ENCODE results near the gene OR6S1.
"Not testable (repeated sequence)": the region's sequence is repeated elsewhere in the genome, so short reads cannot be mapped to it uniquely, and the experiment has no call there.

The OR6S1 gene

GRCh38 chr14:20671597-20672283, 30.2 kb upstream of the OR6S1 start:
- FAIRE-seq: peak; percentile 42
- no peak for DNase-seq (ENCODE audit: insufficient read length, low spot score)

GRCh38 chr14:20668969-20669368, 27.5 kb upstream of the OR6S1 start:
- FAIRE-seq (no peak), DNase-seq (ENCODE audit: insufficient read length, low spot score) (no peak)

GRCh38 chr14:20667957-20668356, 26.5 kb upstream of the OR6S1 start:
- FAIRE-seq: peak; percentile 98
- no peak for DNase-seq (ENCODE audit: insufficient read length, low spot score)

- FAIRE-seq: peak; percentile 60
- DNase-seq (ENCODE audit: insufficient read length, low spot score): not testable (repeated sequence)
Observed at GRCh38 chr14:20666400-20666961, 25.0 kb upstream of the OR6S1 start.

GRCh38 chr14:20662968-20663732, 21.7 kb upstream of the OR6S1 start:
- DNase-seq (ENCODE audit: insufficient read length, low spot score): no peak
- FAIRE-seq: peak; percentile 92

- no peak for DNase-seq (ENCODE audit: insufficient read length, low spot score)
- FAIRE-seq: no peak
Observed at GRCh38 chr14:20661197-20661596, 19.7 kb upstream of the OR6S1 start.

GRCh38 chr14:20659813-20660395, 18.4 kb upstream of the OR6S1 start:
- DNase-seq (ENCODE audit: insufficient read length, low spot score): no peak
- FAIRE-seq: no peak

- DNase-seq (ENCODE audit: insufficient read length, low spot score): no peak
- FAIRE-seq: no peak
Observed at GRCh38 chr14:20659336-20659735, 17.8 kb upstream of the OR6S1 start.

- FAIRE-seq: no peak
- DNase-seq (ENCODE audit: insufficient read length, low spot score): no peak
Observed at GRCh38 chr14:20658246-20658645, 16.8 kb upstream of the OR6S1 start.

- no peak for DNase-seq (ENCODE audit: insufficient read length, low spot score)
- no peak for FAIRE-seq
Observed at GRCh38 chr14:20657216-20658211, 16.0 kb upstream of the OR6S1 start.

- no peak for DNase-seq (ENCODE audit: insufficient read length, low spot score)
- FAIRE-seq: no peak
Observed at GRCh38 chr14:20656274-20656673, 14.8 kb upstream of the OR6S1 start.

- no peak for FAIRE-seq
- DNase-seq (ENCODE audit: insufficient read length, low spot score): no peak
Observed at GRCh38 chr14:20655851-20656250, 14.4 kb upstream of the OR6S1 start.

GRCh38 chr14:20652996-20653975, 11.8 kb upstream of the OR6S1 start:
- FAIRE-seq: no peak
- no peak for DNase-seq (ENCODE audit: insufficient read length, low spot score)

GRCh38 chr14:20645481-20645880, 4.0 kb upstream of the OR6S1 start:
- FAIRE-seq (no peak), DNase-seq (ENCODE audit: insufficient read length, low spot score) (no peak)

- DNase-seq (ENCODE audit: insufficient read length, low spot score): no peak
- FAIRE-seq: no peak
Observed at GRCh38 chr14:20644520-20644919, 3.0 kb upstream of the OR6S1 start.

GRCh38 chr14:20642755-20643154, 1.3 kb upstream of the OR6S1 start:
- not testable (repeated sequence) for FAIRE-seq; DNase-seq (ENCODE audit: insufficient read length, low spot score)

GRCh38 chr14:20642182-20642581, 691 bp upstream of the OR6S1 start:
- FAIRE-seq (no peak), DNase-seq (ENCODE audit: insufficient read length, low spot score) (no peak)

GRCh38 chr14:20632831-20633691, 8.4 kb downstream of the OR6S1 start:
- DNase-seq (ENCODE audit: insufficient read length, low spot score): peak; percentile 69
- FAIRE-seq: peak; percentile 90

Measured in GM19239 (cell line).